Upper lobe of left lung (tissue), 4 donors: ENCODE results near the gene HUNK.

Experiments
- POLR2A ChIP-seq, 4 donors: fragments of 450-650 bp; IDR thresholded peaks; one replicate each; pipeline ENCODE4 v1.5.1; 2016 to 2017; ENCODE audit warnings: antibody characterized with exemption in 4 of 4, mild to moderate bottlenecking in 2 of 4
- POLR2AphosphoS5 ChIP-seq, 2 donors: sonication (generic); formaldehyde crosslinking; IDR thresholded peaks; one replicate each; pipeline ENCODE4 v1.5.1; 2017; ENCODE audit warnings: antibody characterized with exemption in 2 of 2
- TF ChIP-seq, protein P1 (sequence below), 6 experiments: fragments of 450-650 bp in 4 of 6; fragments of 200-600 bp in 2 of 6; sonication (generic) in 2 of 6; IDR thresholded peaks; one replicate each; pipeline ENCODE4 v1.5.1; 2016 to 2019; ENCODE audit warnings: antibody characterized with exemption in 6 of 6

DNA sequence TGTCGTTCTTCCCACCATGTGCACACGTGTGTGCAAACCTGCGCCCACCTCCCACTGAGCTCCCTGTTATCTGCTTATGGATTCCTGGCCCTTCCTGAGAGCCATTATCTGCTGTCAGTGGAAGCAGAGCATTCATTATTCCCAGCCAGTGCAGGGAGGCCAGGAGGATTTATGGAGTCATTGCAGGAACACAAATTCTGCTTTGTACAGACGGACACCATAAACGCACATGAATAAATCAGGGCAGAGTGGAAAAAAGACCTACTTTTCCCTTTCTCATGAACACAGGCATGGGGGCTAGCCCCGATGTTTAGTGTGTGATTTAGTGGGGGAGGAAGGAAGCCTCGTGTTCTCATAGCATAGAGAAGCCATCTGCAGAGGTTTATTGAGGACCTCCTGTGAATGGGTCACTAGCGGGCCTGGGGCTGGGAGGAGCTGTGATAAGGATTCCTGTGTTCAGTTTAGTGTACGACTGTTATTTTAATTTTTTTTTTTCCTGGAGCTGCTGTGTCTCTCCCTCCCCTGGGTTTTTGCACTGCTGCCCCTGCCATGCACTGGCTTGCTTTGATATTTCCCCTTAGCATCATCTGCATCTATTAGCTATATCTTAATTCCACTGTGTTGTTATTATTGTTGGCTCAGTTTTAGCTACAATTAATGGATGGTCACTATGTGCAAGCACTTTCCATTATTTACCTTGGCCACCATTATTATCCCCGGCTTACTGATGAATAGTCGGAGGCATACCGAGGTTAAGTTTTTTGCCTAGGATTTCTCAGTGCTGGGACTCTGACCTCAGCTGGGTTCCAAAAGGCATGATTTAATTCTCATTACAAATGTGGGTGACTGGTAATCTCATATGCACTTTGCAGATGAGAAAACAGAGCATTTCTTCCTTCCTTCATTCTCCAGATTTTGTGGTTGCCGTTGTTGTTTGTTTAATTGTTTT is 33.0 kb downstream of the HUNK start:
- TF ChIP-seq, protein P1, sequence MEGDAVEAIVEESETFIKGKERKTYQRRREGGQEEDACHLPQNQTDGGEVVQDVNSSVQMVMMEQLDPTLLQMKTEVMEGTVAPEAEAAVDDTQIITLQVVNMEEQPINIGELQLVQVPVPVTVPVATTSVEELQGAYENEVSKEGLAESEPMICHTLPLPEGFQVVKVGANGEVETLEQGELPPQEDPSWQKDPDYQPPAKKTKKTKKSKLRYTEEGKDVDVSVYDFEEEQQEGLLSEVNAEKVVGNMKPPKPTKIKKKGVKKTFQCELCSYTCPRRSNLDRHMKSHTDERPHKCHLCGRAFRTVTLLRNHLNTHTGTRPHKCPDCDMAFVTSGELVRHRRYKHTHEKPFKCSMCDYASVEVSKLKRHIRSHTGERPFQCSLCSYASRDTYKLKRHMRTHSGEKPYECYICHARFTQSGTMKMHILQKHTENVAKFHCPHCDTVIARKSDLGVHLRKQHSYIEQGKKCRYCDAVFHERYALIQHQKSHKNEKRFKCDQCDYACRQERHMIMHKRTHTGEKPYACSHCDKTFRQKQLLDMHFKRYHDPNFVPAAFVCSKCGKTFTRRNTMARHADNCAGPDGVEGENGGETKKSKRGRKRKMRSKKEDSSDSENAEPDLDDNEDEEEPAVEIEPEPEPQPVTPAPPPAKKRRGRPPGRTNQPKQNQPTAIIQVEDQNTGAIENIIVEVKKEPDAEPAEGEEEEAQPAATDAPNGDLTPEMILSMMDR (IDR thresholded peaks at IDR 0.05), result no peak
- TF ChIP-seq POLR2AphosphoS5 (IDR thresholded peaks at IDR 0.05), result no peak
- TF ChIP-seq POLR2A (IDR thresholded peaks at IDR 0.05), result no peak
